ENCODE measurements around the gene PSMB3.

DNA sequence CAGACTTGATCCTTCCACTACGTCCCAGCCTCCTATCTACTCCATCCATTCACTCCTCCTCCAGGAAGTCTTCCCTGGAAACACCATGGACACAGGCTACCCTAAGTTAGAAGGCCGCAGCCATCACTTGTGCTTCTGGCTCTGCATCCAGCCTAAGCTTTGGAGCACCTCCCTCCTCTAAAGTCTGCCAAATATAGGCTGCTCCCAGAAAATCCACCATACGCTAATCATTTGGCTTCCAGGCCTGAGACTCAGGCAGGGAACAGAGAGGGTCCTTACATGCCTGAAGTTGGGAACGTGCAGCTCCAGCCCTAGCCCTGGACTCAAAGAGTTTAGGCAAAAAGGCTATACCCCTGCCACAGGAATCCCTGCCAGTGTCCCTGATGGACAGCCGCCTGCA is 11.1 kb upstream of the PSMB3 start:
- TF ChIP-seq, protein P1, sequence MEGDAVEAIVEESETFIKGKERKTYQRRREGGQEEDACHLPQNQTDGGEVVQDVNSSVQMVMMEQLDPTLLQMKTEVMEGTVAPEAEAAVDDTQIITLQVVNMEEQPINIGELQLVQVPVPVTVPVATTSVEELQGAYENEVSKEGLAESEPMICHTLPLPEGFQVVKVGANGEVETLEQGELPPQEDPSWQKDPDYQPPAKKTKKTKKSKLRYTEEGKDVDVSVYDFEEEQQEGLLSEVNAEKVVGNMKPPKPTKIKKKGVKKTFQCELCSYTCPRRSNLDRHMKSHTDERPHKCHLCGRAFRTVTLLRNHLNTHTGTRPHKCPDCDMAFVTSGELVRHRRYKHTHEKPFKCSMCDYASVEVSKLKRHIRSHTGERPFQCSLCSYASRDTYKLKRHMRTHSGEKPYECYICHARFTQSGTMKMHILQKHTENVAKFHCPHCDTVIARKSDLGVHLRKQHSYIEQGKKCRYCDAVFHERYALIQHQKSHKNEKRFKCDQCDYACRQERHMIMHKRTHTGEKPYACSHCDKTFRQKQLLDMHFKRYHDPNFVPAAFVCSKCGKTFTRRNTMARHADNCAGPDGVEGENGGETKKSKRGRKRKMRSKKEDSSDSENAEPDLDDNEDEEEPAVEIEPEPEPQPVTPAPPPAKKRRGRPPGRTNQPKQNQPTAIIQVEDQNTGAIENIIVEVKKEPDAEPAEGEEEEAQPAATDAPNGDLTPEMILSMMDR (IDR thresholded peaks at IDR 0.05; ENCODE audit: low read length): no peak
- no peak for TF ChIP-seq EZH2 (optimal IDR thresholded peaks at IDR 0.05; ENCODE audit: low read depth, low read length)
